HEK293 (cell line): ENCODE measurements around the gene NBPF8.
A peak's percentile ranks its signal among the peaks of the same experiment; 100 is the strongest.
"Not testable (repeated sequence)": the region's sequence is repeated elsewhere in the genome, so short reads cannot be mapped to it uniquely, and the experiment has no call there.

Experiments used
- CTCF ChIP-seq: fragments of 450-650 bp; formaldehyde crosslinking; IDR thresholded peaks from 2 replicates; pipeline ENCODE4 v1.5.1; 2016; ENCODE audit warnings: missing biosample characterization, missing genetic modification characterization
- SP7 ChIP-seq: fragments of 450-650 bp; formaldehyde crosslinking; IDR thresholded peaks from 2 replicates; pipeline ENCODE4 v1.5.1; 2016; ENCODE audit warnings: missing biosample characterization, missing genetic modification characterization
- TCF7L2 ChIP-seq: IDR thresholded peaks from 2 replicates; pipeline ENCODE4 v1.6.1; 2011; ENCODE audit warnings: low read depth, mild to moderate bottlenecking, inconsistent platforms, low read length, moderate library complexity, borderline replicate concordance
- ZFP3 ChIP-seq: fragments of 450-650 bp; formaldehyde crosslinking; IDR thresholded peaks from 2 replicates; pipeline ENCODE4 v1.5.1; 2016; ENCODE audit warnings: low read depth, missing biosample characterization, missing genetic modification characterization
- ZFP37 ChIP-seq: fragments of 450-650 bp; formaldehyde crosslinking; IDR thresholded peaks from 2 replicates; pipeline ENCODE4 v1.5.1; 2016; ENCODE audit warnings: missing biosample characterization, missing genetic modification characterization
- ZNF138 ChIP-seq: fragments of 450-650 bp; formaldehyde crosslinking; IDR thresholded peaks from 2 replicates; pipeline ENCODE4 v1.5.1; 2016; ENCODE audit warnings: missing biosample characterization, missing genetic modification characterization, borderline replicate concordance
- ZNF266 ChIP-seq: fragments of 450-650 bp; formaldehyde crosslinking; IDR thresholded peaks from 2 replicates; pipeline ENCODE4 v1.5.1; 2016; ENCODE audit warnings: missing biosample characterization, missing genetic modification characterization, low read depth
- ZNF311 ChIP-seq: fragments of 450-650 bp; formaldehyde crosslinking; IDR thresholded peaks from 2 replicates; pipeline ENCODE4 v1.5.1; 2017; ENCODE audit warnings: missing biosample characterization, missing genetic modification characterization, borderline replicate concordance
- ZNF555 ChIP-seq: fragments of 450-650 bp; formaldehyde crosslinking; conservative IDR thresholded peaks from 2 replicates; pipeline ENCODE4 v1.5.1; 2017; ENCODE audit warnings: missing biosample characterization, mild to moderate bottlenecking, missing genetic modification characterization, inconsistent platforms
- ZNF785 ChIP-seq: fragments of 450-650 bp; formaldehyde crosslinking; IDR thresholded peaks from 2 replicates; pipeline ENCODE4 v1.5.1; 2016; ENCODE audit warnings: missing biosample characterization, missing genetic modification characterization
- ZNF843 ChIP-seq: fragments of 450-650 bp; formaldehyde crosslinking; IDR thresholded peaks from 2 replicates; pipeline ENCODE4 v1.5.1; 2016; ENCODE audit warnings: missing biosample characterization, missing genetic modification characterization
- TF ChIP-seq, protein P1 (sequence below): sonication (generic); formaldehyde crosslinking; IDR thresholded peaks from 2 replicates; pipeline ENCODE4 v1.8.1; 2022; ENCODE audit warnings: mild to moderate bottlenecking, moderate library complexity, missing genetic modification reagents
- TF ChIP-seq, protein P2 (sequence below): fragments of 450-650 bp; formaldehyde crosslinking; conservative IDR thresholded peaks from 2 replicates; pipeline ENCODE4 v1.5.1; 2016; ENCODE audit warnings: low read depth, missing biosample characterization, missing genetic modification characterization
- TF ChIP-seq, protein P3 (sequence below): fragments of 450-650 bp; formaldehyde crosslinking; IDR thresholded peaks from 2 replicates; pipeline ENCODE4 v1.5.1; 2016; ENCODE audit warnings: missing biosample characterization, missing genetic modification characterization

- TF ChIP-seq CTCF (tag by site-specific recombination); ZNF266 (tag by site-specific recombination); ZNF555 (tag by site-specific recombination); ZNF843 (tag by site-specific recombination); ZNF138; TCF7L2; ZFP3; ZNF311 (tag by site-specific recombination); SP7; ZNF785 (tag by site-specific recombination): not testable (repeated sequence)
- TF ChIP-seq, protein P1, sequence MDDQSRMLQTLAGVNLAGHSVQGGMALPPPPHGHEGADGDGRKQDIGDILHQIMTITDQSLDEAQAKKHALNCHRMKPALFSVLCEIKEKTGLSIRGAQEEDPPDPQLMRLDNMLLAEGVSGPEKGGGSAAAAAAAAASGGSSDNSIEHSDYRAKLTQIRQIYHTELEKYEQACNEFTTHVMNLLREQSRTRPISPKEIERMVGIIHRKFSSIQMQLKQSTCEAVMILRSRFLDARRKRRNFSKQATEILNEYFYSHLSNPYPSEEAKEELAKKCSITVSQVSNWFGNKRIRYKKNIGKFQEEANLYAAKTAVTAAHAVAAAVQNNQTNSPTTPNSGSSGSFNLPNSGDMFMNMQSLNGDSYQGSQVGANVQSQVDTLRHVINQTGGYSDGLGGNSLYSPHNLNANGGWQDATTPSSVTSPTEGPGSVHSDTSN = not testable (repeated sequence)
- 0 out of 2 replicates have a peak, but pooled peaks have one; percentile 4 for TF ChIP-seq ZFP37
- TF ChIP-seq, protein P2, sequence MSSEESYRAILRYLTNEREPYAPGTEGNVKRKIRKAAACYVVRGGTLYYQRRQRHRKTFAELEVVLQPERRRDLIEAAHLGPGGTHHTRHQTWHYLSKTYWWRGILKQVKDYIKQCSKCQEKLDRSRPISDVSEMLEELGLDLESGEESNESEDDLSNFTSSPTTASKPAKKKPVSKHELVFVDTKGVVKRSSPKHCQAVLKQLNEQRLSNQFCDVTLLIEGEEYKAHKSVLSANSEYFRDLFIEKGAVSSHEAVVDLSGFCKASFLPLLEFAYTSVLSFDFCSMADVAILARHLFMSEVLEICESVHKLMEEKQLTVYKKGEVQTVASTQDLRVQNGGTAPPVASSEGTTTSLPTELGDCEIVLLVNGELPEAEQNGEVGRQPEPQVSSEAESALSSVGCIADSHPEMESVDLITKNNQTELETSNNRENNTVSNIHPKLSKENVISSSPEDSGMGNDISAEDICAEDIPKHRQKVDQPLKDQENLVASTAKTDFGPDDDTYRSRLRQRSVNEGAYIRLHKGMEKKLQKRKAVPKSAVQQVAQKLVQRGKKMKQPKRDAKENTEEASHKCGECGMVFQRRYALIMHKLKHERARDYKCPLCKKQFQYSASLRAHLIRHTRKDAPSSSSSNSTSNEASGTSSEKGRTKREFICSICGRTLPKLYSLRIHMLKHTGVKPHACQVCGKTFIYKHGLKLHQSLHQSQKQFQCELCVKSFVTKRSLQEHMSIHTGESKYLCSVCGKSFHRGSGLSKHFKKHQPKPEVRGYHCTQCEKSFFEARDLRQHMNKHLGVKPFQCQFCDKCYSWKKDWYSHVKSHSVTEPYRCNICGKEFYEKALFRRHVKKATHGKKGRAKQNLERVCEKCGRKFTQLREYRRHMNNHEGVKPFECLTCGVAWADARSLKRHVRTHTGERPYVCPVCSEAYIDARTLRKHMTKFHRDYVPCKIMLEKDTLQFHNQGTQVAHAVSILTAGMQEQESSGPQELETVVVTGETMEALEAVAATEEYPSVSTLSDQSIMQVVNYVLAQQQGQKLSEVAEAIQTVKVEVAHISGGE (tag by site-specific recombination) = not testable (repeated sequence)
- TF ChIP-seq, protein P3, sequence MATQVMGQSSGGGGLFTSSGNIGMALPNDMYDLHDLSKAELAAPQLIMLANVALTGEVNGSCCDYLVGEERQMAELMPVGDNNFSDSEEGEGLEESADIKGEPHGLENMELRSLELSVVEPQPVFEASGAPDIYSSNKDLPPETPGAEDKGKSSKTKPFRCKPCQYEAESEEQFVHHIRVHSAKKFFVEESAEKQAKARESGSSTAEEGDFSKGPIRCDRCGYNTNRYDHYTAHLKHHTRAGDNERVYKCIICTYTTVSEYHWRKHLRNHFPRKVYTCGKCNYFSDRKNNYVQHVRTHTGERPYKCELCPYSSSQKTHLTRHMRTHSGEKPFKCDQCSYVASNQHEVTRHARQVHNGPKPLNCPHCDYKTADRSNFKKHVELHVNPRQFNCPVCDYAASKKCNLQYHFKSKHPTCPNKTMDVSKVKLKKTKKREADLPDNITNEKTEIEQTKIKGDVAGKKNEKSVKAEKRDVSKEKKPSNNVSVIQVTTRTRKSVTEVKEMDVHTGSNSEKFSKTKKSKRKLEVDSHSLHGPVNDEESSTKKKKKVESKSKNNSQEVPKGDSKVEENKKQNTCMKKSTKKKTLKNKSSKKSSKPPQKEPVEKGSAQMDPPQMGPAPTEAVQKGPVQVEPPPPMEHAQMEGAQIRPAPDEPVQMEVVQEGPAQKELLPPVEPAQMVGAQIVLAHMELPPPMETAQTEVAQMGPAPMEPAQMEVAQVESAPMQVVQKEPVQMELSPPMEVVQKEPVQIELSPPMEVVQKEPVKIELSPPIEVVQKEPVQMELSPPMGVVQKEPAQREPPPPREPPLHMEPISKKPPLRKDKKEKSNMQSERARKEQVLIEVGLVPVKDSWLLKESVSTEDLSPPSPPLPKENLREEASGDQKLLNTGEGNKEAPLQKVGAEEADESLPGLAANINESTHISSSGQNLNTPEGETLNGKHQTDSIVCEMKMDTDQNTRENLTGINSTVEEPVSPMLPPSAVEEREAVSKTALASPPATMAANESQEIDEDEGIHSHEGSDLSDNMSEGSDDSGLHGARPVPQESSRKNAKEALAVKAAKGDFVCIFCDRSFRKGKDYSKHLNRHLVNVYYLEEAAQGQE = not testable (repeated sequence)
These were observed at the start of gene NBPF8 for GRCh38 chr1:120414911-120415480.
